Colonic mucosa (tissue), 4 donors: Measurements from ENCODE around the gene EDNRB. TPM values are rescaled to one million over a fixed set of nuclear protein-coding genes. Genes with fewer than 3 reads are reported as not detected.

ENCODE experiments used
- DNase-seq: peaks from one replicate; pipeline ENCODE4 v3.0.0-alpha.2; 2020
- H3K27ac ChIP-seq: fragments of 200-600 bp; one replicate; pipeline ENCODE4 v1.8.0; 2021
- H3K27me3 ChIP-seq: fragments of 200-600 bp; one replicate; pipeline ENCODE4 v1.8.0; 2021
- H3K36me3 ChIP-seq: fragments of 200-600 bp; one replicate; pipeline ENCODE4 v1.8.0; 2021
- H3K4me1 ChIP-seq: fragments of 200-600 bp; one replicate; pipeline ENCODE4 v1.8.0; 2021; ENCODE audit warnings: mild to moderate bottlenecking
- H3K4me3 ChIP-seq: fragments of 200-600 bp; one replicate; pipeline ENCODE4 v1.8.0; 2021
- H3K9ac ChIP-seq, 2 donors: one replicate each; pipeline ENCODE4 v1.7.0; 2013; ENCODE audit warnings: control low read depth in 2 of 2, low read depth in 2 of 2, low read length in 2 of 2
- H3K9me3 ChIP-seq: fragments of 200-600 bp; one replicate; pipeline ENCODE4 v1.8.0; 2021
- intact Hi-C: fragments of 100-400 bp; cut with DNase I; formaldehyde crosslinking; loops from one replicate; pipeline ENCODE4 v1.14.1; 2022
- total RNA-seq, 2 donors: library from RNA; stranded (reverse); fragmentation: NEBNext Ultra II Directional in 1 of 2; extraction: Animal tissue kit (Norgen Biotek cat#: 25700) in 1 of 2; gene quantifications; one replicate each; pipeline ENCODE4 v1.2.1, GENCODE V29; 2021
- TF ChIP-seq, protein P1 (sequence below): fragments of 200-600 bp; IDR thresholded peaks from one replicate; pipeline ENCODE4 v1.8.0; 2022; ENCODE audit warnings: antibody characterized with exemption, mild to moderate bottlenecking
- donor health status: healthy.
- donor health status: DM: no; HTN: no; CAD: no.
- donor health status: DM: no; HTN: no; CAD: no.

EDNRB gene
- total RNA-seq, 2 donors from 2014 or later: 6.3 to 14.5 TPM

DNA sequence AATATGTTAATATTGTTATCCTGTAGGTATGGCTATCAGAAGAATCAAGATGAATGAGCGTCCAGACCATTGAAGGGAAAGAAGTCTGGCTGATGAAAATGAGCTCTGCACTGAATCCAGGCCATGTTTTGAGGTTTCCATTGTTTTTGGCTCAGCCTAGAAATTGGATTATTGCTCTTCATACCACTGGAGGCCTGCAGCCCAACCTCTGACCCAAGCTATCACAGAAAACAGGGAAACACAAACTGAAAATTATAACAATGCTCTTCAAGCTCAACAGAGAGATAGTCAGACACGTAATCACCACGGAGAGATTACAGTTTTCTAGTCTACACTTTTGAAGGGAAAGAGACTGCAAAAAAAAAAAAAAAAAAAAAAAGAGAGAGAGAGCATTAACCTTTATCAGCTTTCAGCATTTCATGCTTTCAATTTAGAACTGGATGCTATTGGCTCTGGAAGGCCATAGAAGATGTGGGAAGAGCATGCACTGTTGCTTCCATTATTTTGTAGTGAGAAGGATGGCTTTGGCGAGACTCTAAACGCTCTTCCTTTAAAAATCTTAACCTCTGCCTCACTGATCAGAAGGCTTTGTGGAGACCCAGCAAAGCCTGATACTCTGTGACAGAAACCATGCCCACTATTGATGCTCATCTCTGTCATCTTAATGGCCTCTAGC is 10.8 kb downstream of the EDNRB start:
- H3K4me3 ChIP-seq: no peak overlapping the region
- no peaks in the 10 kb centered on the region for H3K9me3 ChIP-seq
- intact Hi-C loops: no loop called here
- TF ChIP-seq, protein P1, sequence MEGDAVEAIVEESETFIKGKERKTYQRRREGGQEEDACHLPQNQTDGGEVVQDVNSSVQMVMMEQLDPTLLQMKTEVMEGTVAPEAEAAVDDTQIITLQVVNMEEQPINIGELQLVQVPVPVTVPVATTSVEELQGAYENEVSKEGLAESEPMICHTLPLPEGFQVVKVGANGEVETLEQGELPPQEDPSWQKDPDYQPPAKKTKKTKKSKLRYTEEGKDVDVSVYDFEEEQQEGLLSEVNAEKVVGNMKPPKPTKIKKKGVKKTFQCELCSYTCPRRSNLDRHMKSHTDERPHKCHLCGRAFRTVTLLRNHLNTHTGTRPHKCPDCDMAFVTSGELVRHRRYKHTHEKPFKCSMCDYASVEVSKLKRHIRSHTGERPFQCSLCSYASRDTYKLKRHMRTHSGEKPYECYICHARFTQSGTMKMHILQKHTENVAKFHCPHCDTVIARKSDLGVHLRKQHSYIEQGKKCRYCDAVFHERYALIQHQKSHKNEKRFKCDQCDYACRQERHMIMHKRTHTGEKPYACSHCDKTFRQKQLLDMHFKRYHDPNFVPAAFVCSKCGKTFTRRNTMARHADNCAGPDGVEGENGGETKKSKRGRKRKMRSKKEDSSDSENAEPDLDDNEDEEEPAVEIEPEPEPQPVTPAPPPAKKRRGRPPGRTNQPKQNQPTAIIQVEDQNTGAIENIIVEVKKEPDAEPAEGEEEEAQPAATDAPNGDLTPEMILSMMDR: no peak
- H3K27ac ChIP-seq: no peak overlapping the region
- no peaks in the 10 kb centered on the region for H3K36me3 ChIP-seq
- no peaks in the 10 kb centered on the region for H3K27me3 ChIP-seq
- no peak overlapping the region for H3K9ac ChIP-seq
- no peaks in the 10 kb centered on the region for H3K4me1 ChIP-seq
- no peak for DNase-seq

DNA sequence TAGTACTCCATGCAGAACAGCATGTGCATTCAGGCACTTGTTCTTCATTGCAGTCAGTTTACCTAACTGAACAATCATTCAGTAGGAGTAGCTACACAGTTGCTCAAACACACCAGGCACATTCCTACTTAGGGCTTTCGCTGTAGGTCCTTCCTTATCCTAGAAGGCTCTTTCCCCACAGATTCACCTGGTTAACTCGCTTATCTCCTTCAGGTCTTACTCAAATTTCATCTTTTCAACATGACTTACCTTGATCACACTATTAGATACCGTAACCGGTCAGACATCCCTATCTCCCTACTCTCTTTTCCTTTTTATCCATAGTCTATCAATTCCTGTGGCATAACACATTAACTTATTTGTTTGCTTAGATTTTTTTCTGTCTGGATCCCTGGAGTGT is 14.6 kb downstream of the EDNRB start:
- Histone ChIP-seq H3K9me3 (no peaks in the 10 kb centered on the region), H3K4me1 (no peaks in the 10 kb centered on the region), H3K4me3 (no peak overlapping the region), H3K9ac (no peak overlapping the region), H3K36me3 (no peaks in the 10 kb centered on the region), H3K27ac (no peak overlapping the region), H3K27me3 (no peaks in the 10 kb centered on the region)
- intact Hi-C loops: no loop called here
- no peak for DNase-seq
- TF ChIP-seq, protein P1: no peak

DNA sequence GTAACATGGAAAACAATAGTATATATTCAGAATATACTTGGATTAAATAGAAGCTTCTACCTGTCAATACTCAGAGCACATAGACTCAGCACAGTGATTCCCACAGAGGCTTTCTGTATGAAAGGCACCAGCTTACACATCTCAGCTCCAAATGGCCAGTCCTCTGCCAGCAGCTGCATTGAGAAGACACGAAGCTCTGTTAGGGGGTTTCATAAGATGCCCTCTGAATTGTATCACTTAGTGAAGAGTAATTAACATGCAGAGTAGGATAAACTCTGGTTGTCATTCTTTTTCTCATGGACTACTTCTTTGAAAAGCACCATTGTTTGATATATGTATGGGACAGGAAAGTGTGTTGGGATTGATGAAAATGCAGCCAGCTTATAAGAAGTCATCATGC is 15.2 kb downstream of the EDNRB start:
- no peak overlapping the region for H3K4me3 ChIP-seq
- DNase-seq: no peak
- TF ChIP-seq, protein P1: no peak
- intact Hi-C loops: no loop called here
- H3K9ac ChIP-seq: no peak overlapping the region
- no peaks in the 10 kb centered on the region for H3K27me3 ChIP-seq
- no peak overlapping the region for H3K27ac ChIP-seq
- H3K9me3 ChIP-seq: no peaks in the 10 kb centered on the region
- no peaks in the 10 kb centered on the region for H3K4me1 ChIP-seq
- no peaks in the 10 kb centered on the region for H3K36me3 ChIP-seq

DNA sequence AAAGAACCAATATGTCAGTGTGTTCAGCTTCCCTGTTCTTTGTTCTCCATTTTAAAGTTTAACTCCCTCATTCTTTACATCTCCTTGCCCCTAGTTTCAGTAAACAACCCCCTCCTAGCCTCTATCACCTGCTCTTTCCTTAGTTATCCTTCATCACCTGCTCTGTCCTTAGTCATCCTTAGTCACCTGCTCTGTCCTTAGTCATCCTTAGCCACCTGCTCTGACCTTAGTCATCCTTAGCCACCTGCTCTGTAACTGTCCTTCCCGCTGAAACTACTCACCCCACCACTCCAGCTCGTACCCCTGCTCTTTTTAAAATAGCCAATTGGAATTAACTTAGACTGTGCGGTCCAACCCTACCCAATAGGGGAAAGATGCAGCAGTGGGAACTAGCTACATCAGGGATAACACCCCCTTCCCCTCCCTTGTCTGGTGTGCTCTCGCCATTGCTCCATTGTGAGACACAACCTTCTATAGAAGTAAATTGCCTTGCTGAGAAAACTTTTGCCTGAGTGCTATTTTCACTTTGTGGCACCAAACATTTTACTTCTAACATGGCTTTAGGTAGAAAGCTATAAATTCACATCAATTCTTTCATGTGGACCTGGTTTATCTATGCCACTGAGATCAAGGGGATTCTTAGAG is 16.2 kb downstream of the EDNRB start:
- H3K4me1 ChIP-seq: no peaks in the 10 kb centered on the region
- intact Hi-C loops: no loop called here
- no peaks in the 10 kb centered on the region for H3K36me3 ChIP-seq
- TF ChIP-seq, protein P1: no peak
- no peak for DNase-seq
- no peaks in the 10 kb centered on the region for H3K27me3 ChIP-seq
- H3K4me3 ChIP-seq: no peak overlapping the region
- H3K9me3 ChIP-seq: no peaks in the 10 kb centered on the region
- H3K27ac ChIP-seq: no peak overlapping the region
- H3K9ac ChIP-seq: no peak overlapping the region

DNA sequence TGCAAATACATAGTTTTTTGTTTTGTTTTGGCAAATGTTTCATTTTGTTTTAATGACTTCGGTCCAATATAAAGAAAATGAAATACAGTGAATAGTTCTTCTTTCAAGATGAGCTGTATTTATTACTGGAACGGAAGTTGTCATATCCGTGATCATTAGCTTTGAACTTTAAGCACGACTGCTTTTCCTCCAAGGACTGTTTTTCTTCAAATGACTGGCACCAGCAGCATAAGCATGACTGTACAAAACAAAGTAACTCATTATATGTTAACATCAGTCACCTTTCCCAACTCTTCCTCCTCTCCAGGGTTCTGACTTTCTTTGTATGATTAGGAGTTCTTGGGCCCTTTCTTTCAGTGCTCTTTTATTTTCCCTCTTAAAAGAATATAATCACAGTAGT is 20.5 kb downstream of the EDNRB start:
- H3K4me3 ChIP-seq: no peak overlapping the region
- no peak overlapping the region for H3K27ac ChIP-seq
- no peak overlapping the region for H3K9ac ChIP-seq

More for the DNA sequence above, 20.5 kb downstream of the EDNRB start:
- Histone ChIP-seq H3K36me3 (no peaks in the 10 kb centered on the region), H3K27me3 (no peaks in the 10 kb centered on the region), H3K9me3 (no peaks in the 10 kb centered on the region), H3K4me1 (no peaks in the 10 kb centered on the region)
- TF ChIP-seq, protein P1: no peak
- intact Hi-C loops: no loop called here
- no peak for DNase-seq
